Heart left ventricle (tissue), 16 donors: Measurements from ENCODE around the gene LMBR1. TPM values are rescaled to one million over a fixed set of nuclear protein-coding genes. Genes with fewer than 3 reads are reported as not detected.
"Not testable (repeated sequence)": the region's sequence is repeated elsewhere in the genome, so short reads cannot be mapped to it uniquely, and the experiment has no call there.

Source experiments
- ATAC-seq, 4 donors: fragments of 200-7000 bp; cut with Tn5 transposase; one replicate each; pipeline ENCODE4 v1.9.1; 2020 to 2022; ENCODE audit warnings: moderate library complexity in 4 of 4, mild to moderate bottlenecking in 3 of 4, moderate number of reproducible peaks in 1 of 4
- DNase-seq, 5 donors: peaks; one replicate each; pipeline ENCODE4 v3.0.0-alpha.2; 2020
- H3K27ac ChIP-seq, 12 donors: fragments of 200-600 bp; sonication (generic) in 4 of 12; one replicate each; pipeline versions ENCODE4 v1.5.0 to v1.8.0; 2016 to 2022; ENCODE audit warnings: mild to moderate bottlenecking in 2 of 12
- H3K27me3 ChIP-seq, 9 donors: fragments of 200-600 bp; sonication (generic) in 2 of 9; one replicate each; pipeline versions ENCODE4 v1.5.1 to v1.8.0; 2016 to 2022; ENCODE audit warnings: mild to moderate bottlenecking in 3 of 9
- H3K36me3 ChIP-seq, 9 donors: fragments of 200-600 bp; sonication (generic) in 2 of 9; one replicate each; pipeline versions ENCODE4 v1.5.0 to v1.8.0; 2018 to 2022; ENCODE audit warnings: mild to moderate bottlenecking in 2 of 9
- H3K4me1 ChIP-seq, 12 donors: fragments of 200-600 bp; sonication (generic) in 4 of 12; one replicate each; pipeline versions ENCODE4 v1.5.0 to v1.8.0; 2016 to 2022; ENCODE audit warnings: mild to moderate bottlenecking in 3 of 12
- H3K4me3 ChIP-seq, 12 donors: fragments of 200-600 bp; sonication (generic) in 4 of 12; one replicate each; pipeline versions ENCODE4 v1.5.0 to v1.8.0; 2017 to 2022; ENCODE audit warnings: mild to moderate bottlenecking in 9 of 12, moderate library complexity in 4 of 12
- H3K9me3 ChIP-seq, 12 donors: fragments of 200-600 bp; sonication (generic) in 4 of 12; one replicate each; pipeline versions ENCODE4 v1.5.0 to v1.8.0; 2016 to 2022; ENCODE audit warnings: mild to moderate bottlenecking in 1 of 12
- POLR2A ChIP-seq, 2 donors: fragments of 450-650 bp; IDR thresholded peaks; one replicate each; pipeline ENCODE4 v1.6.1; 2017; ENCODE audit warnings: antibody characterized with exemption in 2 of 2, mild to moderate bottlenecking in 2 of 2, moderate library complexity in 2 of 2
- WGBS, 4 donors: extraction: QIAGEN DNeasy Blood & Tissue Kit in 2 of 4; methylation state at CpG; one replicate each; pipeline versions ENCODE4 v1.1.5 to v1.1.7; 2013 to 2018; 5-methylcytosine and 5-hydroxymethylcytosine counted together
- intact Hi-C, 10 donors: fragments of 100-400 bp; cut with DNase I; formaldehyde crosslinking; loops; one replicate each; pipeline versions ENCODE4 v1.11.1 to v1.14.2; 2022
- polyA plus RNA-seq, 2 donors: library from polyadenylated mRNA; stranded (reverse); fragments of 200-250 nt; gene quantifications; one replicate each; pipeline ENCODE4 v1.2.3, GENCODE V29; 2013
- total RNA-seq, 9 donors: library from RNA; depleted of rRNA in 2 of 9; stranded (reverse); fragments of >200 nt in 2 of 9; fragmentation: NEBNext Ultra II Directional in 3 of 9; extraction: Animal tissue kit (Norgen Biotek cat#: 25700) in 3 of 9; gene quantifications; one replicate each; pipeline versions ENCODE4 v1.1.0 to v1.2.4, GENCODE V29; 2016 to 2023
- TF ChIP-seq, protein P1 (sequence below), 12 donors: fragments of 200-600 bp; sonication (generic) in 4 of 12; IDR thresholded peaks; one replicate each; pipeline versions ENCODE4 v1.5.0 to v1.8.0; 2018 to 2022; ENCODE audit warnings: antibody characterized with exemption in 12 of 12, mild to moderate bottlenecking in 5 of 12
- donor health status: ischemic (EF 13 %, LVEDD 7.1; RV severe dilation, severe dysfunction).
- donor health status: healthy with polysubstance abuse.
- donor health status: DM: no; HTN: yes; CAD: no.
- donor health status: DM: no; HTN: no; CAD: no.
- donor health status: ischemic (EF 25% LVEDD 6.9; RV normal size, moderate dysfunction).
- donor health status: ischemic (EF 25% LVEDD 5.7; RV mildly dilated, moderate dysfunction).
- donor health status: healthy.
- donor health status: DM: yes; HTN: yes; CAD: no.
- donor health status: ischemic (EF 35%, LVEDD 5.7; RV mildly dilated, moderate dysfunction).
- donor health status: nonischemic (EF 11% LVEDD 7.7; RV severe dilation, severe dysfunction).
- donor health status: DM: yes; HTN: yes; CAD: no.
- donor health status: PGD.
- donor health status: ischemic (EF 29% LVEDD 5.4; RV normal size, mild dysfunction).
- donor health status: nonischemic (EF 23%, LVEDD 6.1; RV moderate dilation, normal function).

LMBR1 gene
- total and polyA plus RNA-seq, 11 donors, result 5.8 to 51.9 (median 37.1) TPM

DNA sequence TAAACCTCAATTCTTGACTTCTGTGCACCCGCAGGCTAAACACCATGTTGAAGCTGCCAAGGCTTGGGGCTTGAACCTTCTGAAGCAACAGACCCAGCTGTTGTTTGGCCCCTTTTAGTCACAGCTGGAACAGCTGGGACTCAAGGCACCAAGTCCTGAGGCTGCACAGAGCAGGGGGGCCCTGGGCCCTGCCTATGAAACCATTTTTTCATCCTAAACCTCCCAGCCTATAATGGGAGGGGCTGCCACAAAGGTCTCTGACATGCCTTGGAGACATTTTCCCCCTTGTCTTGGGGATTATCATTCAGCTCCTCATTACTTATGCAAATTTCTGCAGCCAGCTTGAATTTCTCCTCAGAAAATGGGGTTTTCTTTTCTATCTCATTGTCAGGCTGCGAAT is 31.8 kb downstream of the LMBR1 start:
- intact Hi-C loops, result no loop called here
- ATAC-seq, result no peak
- H3K27me3 ChIP-seq, result no peaks in the 10 kb centered on the region
- H3K27ac ChIP-seq, result no peak overlapping the region
- no peak overlapping the region for H3K4me3 ChIP-seq
- peaks cover 0 to 10% (median 0%) of the 10 kb centered on the region in 9 donors for H3K36me3 ChIP-seq
- peaks cover 0 to 50% (median 0%) of the 10 kb centered on the region in 12 donors for H3K9me3 ChIP-seq
- peaks cover 0 to 7% (median 0%) of the 10 kb centered on the region in 12 donors for H3K4me1 ChIP-seq
- no peak for DNase-seq
- no peak for TF ChIP-seq POLR2A (IDR thresholded peaks at IDR 0.05)
- TF ChIP-seq, protein P1, sequence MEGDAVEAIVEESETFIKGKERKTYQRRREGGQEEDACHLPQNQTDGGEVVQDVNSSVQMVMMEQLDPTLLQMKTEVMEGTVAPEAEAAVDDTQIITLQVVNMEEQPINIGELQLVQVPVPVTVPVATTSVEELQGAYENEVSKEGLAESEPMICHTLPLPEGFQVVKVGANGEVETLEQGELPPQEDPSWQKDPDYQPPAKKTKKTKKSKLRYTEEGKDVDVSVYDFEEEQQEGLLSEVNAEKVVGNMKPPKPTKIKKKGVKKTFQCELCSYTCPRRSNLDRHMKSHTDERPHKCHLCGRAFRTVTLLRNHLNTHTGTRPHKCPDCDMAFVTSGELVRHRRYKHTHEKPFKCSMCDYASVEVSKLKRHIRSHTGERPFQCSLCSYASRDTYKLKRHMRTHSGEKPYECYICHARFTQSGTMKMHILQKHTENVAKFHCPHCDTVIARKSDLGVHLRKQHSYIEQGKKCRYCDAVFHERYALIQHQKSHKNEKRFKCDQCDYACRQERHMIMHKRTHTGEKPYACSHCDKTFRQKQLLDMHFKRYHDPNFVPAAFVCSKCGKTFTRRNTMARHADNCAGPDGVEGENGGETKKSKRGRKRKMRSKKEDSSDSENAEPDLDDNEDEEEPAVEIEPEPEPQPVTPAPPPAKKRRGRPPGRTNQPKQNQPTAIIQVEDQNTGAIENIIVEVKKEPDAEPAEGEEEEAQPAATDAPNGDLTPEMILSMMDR (IDR thresholded peaks at IDR 0.05), result no peak
- WGBS, 4 donors, result 98 to 100% (median 99%) methylated on average over 2 of the region's 2 CpGs

GRCh38 chr7:156860099-156860498 is 32.9 kb downstream of the LMBR1 start:
- H3K4me1 ChIP-seq, DNase-seq, H3K27me3 ChIP-seq, ATAC-seq, intact Hi-C loops, H3K27ac ChIP-seq, H3K4me3 ChIP-seq: not testable (repeated sequence)
- Histone ChIP-seq H3K9me3 (peaks cover 0 to 57% (median under 1%) of the 10 kb centered on the region in 12 donors), H3K36me3 (peaks cover 0 to 10% (median 0%) of the 10 kb centered on the region in 9 donors)
- 94 to 98% (median 97%) methylated on average over 8 of the region's 8 CpGs for WGBS, 4 donors

DNA sequence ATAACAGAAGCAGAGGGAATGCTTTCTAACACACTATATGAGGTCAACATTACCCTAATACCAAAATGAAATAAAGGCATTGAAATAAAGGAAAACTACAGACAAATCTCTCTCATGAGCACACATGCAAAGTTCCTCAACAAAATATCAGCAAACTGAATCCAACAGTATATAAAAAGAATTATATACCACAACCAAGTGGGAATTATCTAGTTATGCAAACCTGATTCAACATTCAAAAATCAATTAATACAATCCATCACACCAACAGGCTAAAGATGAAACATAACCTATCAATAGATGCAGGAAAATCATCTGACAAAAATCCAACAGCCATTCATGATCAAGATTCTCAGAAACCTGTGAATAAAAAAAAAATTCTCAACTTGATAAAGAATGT is 34.5 kb downstream of the LMBR1 start:
- H3K4me1 ChIP-seq, result no peaks in the 10 kb centered on the region
- no peak overlapping the region for H3K27ac ChIP-seq
- no peak overlapping the region for H3K4me3 ChIP-seq
- no peak for TF ChIP-seq POLR2A (IDR thresholded peaks at IDR 0.05)
- TF ChIP-seq, protein P1 (IDR thresholded peaks at IDR 0.05), result no peak
- peaks cover 0 to 10% (median 0%) of the 10 kb centered on the region in 9 donors for H3K36me3 ChIP-seq
- no peaks in the 10 kb centered on the region for H3K27me3 ChIP-seq
- DNase-seq, result no peak
- intact Hi-C loops, result no loop called here
- H3K9me3 ChIP-seq, result peaks cover 0 to 71% (median 6%) of the 10 kb centered on the region in 12 donors
- ATAC-seq, result no peak

- H3K36me3 ChIP-seq, result peaks cover 0 to 10% (median 0%) of the 10 kb centered on the region in 9 donors
- no peaks in the 10 kb centered on the region for H3K27me3 ChIP-seq
- intact Hi-C loops, result no loop called here
- TF ChIP-seq, protein P1 (IDR thresholded peaks at IDR 0.05), result no peak
- TF ChIP-seq POLR2A (IDR thresholded peaks at IDR 0.05), result no peak
- ATAC-seq, result no peak
- 97 to 100% (median 98%) methylated on average over 1 of the region's 1 CpG for WGBS, 4 donors
- no peak overlapping the region for H3K27ac ChIP-seq
- H3K9me3 ChIP-seq, result peaks cover 0 to 71% (median 6%) of the 10 kb centered on the region in 12 donors
- H3K4me1 ChIP-seq, result no peaks in the 10 kb centered on the region
- DNase-seq, result no peak
- H3K4me3 ChIP-seq, result no peak overlapping the region
These were observed 35.2 kb downstream of the LMBR1 start for GRCh38 chr7:156857757-156858156.

GRCh38 chr7:156854654-156855053 is 38.3 kb downstream of the LMBR1 start:
- no peak for ATAC-seq
- WGBS, 4 donors, result 97 to 99% (median 98%) methylated on average over 5 of the region's 5 CpGs

More at GRCh38 chr7:156854654-156855053, 38.3 kb downstream of the LMBR1 start:
- TF ChIP-seq POLR2A (IDR thresholded peaks at IDR 0.05), result no peak
- TF ChIP-seq, protein P1 (IDR thresholded peaks at IDR 0.05), result no peak
- H3K9me3 ChIP-seq, result peaks cover 0 to 49% (median 6%) of the 10 kb centered on the region in 12 donors
- no peaks in the 10 kb centered on the region for H3K36me3 ChIP-seq
- H3K27me3 ChIP-seq, result no peaks in the 10 kb centered on the region
- intact Hi-C loops, result no loop called here
- no peak overlapping the region for H3K4me3 ChIP-seq
- DNase-seq, result no peak
- no peaks in the 10 kb centered on the region for H3K4me1 ChIP-seq
- no peak overlapping the region for H3K27ac ChIP-seq
